GM21447 (cell line): Measurements from ENCODE around the gene CHD9.
"Not testable (repeated sequence)": the region's sequence is repeated elsewhere in the genome, so short reads cannot be mapped to it uniquely, and the experiment has no call there.

Experiments used
- ATAC-seq: cut with Tn5 transposase; IDR thresholded peaks from one replicate; pipeline ENCODE4 v1.9.1; 2021; ENCODE audit not compliant: unreplicated experiment

Gene CHD9

DNA sequence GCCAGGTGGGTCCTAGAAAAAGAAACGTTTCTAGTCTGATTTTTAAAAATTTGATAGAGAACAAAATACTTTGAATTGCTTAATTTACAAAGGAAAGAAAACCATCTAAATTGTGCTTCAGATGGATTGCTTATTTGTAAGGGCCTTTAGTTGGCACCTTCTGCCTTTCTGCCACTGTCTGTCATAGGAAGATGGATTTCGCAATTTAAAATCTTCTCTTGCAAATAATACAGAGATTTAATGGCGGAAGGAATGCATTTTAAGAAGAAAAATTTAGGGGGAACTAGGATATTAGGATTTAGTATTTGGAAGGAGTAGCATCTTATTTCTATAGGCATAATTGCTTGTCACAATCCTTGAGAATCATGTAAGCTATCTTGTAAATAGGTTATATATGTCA is 204.0 kb downstream of the CHD9 start:
- no peak for ATAC-seq

DNA sequence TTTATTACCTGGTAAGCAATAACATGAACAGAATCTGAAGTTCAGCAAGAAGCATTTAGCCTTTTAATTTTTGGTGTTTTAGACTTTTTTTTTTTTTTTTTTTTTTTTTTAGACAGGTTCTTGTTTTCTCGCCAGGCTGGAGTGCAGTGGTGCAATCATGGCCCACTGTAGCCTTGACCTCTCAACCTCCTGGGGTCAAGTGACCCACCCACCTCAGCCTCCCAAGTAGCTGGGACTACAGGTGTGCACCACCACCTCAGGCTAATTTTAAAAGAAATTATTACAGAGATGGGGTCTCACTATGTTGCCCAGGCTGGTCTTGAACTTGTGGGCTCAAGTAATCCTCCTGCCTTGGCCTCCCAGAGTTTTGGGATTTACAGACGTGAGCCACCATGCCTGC is 206.5 kb downstream of the CHD9 start:
- ATAC-seq: no peak

DNA sequence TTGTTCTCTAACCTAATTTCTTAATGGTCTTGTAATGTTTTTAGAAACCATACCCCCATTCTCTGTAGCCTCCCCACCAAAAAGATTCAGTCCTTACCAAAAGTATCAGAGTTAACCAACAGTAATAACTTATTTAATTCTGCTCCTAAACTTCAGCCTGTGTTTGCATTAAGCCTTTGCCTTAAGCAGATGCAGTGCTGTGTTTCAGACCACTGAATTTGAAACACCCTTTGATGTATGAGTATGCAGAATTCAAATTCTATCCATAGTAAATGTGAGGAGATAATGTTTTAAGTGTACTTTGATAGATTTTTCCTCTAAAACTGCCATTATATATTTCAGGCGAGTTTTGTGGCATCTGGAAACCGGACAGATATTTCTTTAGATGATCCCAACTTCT is 207.9 kb downstream of the CHD9 start:
- no peak for ATAC-seq

DNA sequence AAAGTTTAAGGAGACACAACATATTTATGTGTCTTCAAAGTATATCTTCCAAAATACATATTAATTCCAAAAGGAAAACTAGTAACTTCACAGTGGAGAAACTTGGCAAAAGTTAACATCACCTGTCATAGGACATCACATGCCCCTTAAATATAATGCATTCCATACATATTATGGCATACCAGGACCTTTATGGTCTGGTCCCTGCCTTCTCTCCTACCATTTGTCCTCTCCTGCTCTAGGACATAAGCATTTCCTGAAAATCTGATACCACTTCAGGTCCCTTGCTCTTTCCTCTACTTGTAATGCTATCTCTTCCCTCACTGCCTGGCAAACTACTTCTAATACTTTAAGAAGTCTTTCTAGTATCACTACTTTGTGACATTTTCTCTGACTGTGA is 211.4 kb downstream of the CHD9 start:
- ATAC-seq: no peak

GRCh38 chr16:53278498-53278897 is 223.7 kb downstream of the CHD9 start:
- not testable (repeated sequence) for ATAC-seq

DNA sequence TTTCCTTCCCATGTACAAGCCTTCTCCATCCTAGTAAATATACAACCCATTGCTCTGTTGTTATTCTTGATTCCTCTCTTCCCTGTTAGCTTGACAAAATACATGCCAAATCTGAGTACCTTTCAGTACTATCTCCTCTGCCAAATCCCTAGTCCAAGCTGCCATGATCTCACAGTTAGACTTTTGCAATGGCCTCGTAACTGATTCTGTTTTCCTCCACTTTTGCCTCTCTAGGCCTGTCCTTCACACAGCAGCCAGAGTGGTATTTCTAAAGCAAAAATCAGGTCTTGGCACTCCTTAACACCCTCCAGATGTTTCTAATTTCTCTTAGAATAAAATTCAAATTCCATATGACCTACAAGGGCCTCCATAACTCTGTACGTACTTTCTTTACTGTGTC is 226.5 kb downstream of the CHD9 start:
- ATAC-seq: no peak

DNA sequence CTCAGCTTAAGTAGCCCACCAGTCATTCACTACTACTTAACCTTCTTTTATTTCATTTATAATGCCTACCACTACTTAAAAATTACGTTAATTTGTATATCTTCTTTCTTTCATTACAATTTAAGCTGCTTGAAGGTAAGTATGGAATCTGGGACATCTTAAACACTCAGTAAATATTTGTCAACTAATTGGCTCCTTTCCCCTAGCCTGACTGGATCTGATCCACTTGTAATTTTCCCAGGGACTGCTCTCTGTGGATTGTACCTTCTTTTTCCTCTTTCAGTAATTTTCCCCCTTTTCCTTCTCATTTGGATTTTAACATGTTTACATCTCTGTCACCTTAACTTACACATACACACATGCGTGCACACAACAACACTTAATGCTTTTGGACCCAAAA is 227.1 kb downstream of the CHD9 start:
- ATAC-seq: no peak

GRCh38 chr16:53282328-53282727 is 227.5 kb downstream of the CHD9 start:
- ATAC-seq: no peak

DNA sequence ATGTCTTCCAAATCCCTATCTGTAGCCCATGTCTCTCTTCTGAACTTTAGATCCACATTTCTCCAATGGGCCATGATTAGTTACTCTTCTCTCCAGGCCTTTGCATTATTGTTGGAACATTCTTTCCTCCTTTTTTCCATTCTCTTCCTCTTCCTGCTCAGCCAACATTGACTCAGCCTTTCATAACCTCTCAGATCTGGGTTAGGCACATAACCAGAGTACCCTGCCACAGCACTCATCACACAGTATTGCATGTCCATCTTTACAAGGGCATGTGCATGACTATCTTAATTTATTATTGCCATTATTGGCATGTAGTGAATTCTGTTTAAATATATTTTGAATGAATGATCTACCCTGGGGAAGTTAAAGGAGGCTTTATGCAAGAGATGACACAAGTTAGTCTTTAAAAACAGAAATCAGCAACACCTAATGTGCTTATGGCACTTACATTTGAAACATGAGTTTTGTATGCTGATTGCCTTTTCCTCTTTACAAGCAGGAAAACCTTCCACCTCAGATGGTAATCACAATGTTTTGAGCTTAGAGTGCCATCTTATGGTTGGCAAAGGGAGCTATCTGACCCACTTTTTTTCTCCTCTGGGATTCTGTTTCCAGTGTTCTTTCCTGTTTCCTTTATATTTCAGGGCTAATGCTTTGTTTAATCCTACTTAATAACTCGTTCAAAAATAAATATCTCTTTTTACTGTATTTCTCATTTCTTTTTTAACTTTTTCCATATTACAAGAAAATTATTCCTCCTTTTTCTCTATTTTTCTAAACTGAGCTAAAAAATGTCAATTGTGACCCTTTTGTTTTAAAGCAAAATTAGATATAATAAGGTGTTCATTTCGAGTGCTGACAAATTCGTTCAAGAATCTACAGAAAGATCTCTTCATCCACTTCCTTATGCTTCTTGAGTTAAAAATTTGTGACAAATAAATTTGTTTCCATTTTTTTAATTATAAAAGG is 228.5 kb downstream of the CHD9 start:
- ATAC-seq: no peak

DNA sequence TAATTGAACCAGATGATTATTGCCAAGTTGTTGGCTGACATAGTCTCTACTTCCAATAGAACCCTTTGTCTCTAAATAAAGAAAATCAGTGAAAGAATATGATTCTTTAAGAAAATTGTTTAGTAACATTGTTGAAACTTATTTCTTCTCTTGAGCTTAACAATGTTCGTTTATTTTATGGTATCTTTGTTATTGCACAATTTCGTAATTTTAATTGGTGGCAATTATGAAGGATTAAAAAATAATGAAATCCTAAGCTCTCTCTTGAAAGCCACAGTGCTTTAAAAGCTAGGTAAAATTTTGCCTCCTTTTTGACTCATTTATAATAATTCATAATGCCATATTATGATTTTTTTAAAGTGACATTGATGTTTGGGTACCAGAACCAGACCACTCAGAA is 230.4 kb downstream of the CHD9 start:
- no peak for ATAC-seq

- ATAC-seq: no peak
These were observed 235.7 kb downstream of the CHD9 start for GRCh38 chr16:53290520-53290919.

GRCh38 chr16:53291757-53292392 is 237.1 kb downstream of the CHD9 start:
- ATAC-seq: no peak

DNA sequence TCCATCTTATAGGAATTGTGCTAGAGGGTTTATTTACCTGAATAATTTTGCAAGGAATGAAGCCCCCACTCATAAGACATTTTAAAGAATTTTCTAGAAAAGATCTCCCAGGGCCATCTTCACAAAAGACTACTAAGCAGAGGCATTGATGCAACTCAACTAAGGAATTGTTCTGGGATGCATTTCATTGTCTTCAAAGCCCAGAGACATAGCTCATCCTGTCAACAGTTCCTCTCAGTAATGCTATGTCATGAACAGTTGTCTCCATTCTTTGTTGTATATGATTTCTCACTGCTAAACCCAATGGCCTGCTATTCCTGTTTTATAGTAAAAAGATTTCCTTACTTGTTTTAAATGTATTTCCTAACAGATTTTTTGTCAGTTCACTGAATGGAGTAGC is 242.7 kb downstream of the CHD9 start:
- ATAC-seq: no peak

- no peak for ATAC-seq
These were observed 249.5 kb downstream of the CHD9 start for GRCh38 chr16:53304334-53304733.

DNA sequence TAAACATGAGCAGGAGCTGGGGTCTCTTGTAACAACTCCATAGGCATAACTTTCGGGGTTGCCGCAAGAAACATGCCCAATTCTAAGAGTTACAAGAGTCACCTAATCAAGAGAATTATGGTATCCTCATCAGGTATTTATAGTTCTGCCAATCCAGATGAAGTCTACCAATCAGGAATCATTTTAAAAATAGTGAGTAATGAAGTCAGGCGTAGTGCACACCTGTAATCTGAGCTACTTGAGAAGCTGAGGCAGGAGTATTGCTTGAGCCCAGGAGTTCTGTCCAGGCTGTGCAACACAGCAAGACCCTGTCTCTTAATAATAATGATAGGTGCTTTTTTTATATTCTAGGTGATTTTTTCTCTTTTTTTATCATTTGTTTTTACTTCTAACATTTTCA is 251.0 kb downstream of the CHD9 start:
- no peak for ATAC-seq

- ATAC-seq: no peak
These were observed 254.7 kb downstream of the CHD9 start for GRCh38 chr16:53309457-53309856.

DNA sequence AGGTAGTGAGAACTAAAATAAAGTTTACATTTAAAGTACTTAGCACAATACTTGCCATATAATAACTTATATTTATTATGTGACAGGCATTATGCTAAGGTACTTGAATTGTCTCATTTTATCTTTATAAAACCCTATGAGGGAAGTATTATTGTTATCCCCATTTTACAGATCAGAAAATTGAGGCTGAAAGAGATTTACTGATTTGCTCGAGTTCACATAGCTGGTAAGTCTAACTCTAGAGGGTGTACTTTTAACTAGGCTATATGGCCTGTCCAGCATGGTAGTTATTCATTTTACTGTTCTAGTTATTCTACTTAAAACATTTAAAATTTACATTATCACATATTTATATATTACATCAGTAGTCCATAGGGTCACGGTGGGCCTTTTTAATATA is 266.2 kb downstream of the CHD9 start:
- ATAC-seq: no peak

- no peak for ATAC-seq
These were observed 269.1 kb downstream of the CHD9 start for GRCh38 chr16:53323924-53324323.

- ATAC-seq: not testable (repeated sequence)
These were observed 276.2 kb downstream of the CHD9 start for GRCh38 chr16:53330991-53331390.

GRCh38 chr16:53334581-53334980 is 279.8 kb downstream of the CHD9 start:
- ATAC-seq: no peak

DNA sequence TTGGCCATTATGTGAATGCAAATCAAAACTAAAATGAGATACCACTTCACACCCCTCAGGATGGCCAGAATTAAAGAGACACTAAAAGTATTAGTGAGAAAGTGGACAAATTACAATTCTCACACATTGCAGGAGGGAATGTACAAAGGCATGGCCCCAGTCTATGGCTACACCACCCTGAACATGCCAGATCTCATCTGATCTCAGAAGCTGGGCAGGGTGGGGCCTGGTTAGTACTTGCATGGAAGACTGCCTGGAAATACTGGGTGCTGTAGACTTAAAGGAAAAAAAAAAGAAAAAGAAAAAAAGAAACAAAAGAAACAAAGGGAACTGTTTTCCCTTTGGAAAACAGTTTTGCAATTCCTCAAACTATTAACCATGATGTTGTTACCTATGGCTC is 282.5 kb downstream of the CHD9 start:
- no peak for ATAC-seq

- ATAC-seq: no peak
These were observed 287.0 kb downstream of the CHD9 start for GRCh38 chr16:53341792-53342191.
